ENCODE data around the gene MPP2.
"Not testable (repeated sequence)": the region's sequence is repeated elsewhere in the genome, so short reads cannot be mapped to it uniquely, and the experiment has no call there.

The MPP2 gene, protein sequence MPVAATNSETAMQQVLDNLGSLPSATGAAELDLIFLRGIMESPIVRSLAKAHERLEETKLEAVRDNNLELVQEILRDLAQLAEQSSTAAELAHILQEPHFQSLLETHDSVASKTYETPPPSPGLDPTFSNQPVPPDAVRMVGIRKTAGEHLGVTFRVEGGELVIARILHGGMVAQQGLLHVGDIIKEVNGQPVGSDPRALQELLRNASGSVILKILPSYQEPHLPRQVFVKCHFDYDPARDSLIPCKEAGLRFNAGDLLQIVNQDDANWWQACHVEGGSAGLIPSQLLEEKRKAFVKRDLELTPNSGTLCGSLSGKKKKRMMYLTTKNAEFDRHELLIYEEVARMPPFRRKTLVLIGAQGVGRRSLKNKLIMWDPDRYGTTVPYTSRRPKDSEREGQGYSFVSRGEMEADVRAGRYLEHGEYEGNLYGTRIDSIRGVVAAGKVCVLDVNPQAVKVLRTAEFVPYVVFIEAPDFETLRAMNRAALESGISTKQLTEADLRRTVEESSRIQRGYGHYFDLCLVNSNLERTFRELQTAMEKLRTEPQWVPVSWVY

GRCh38 chr17:43907425-43907981 lies at the start of gene MPP2:
TSS of gene MPP2 (minus strand) at chr17:43907536. CDS start at chr17:43904460, 3,076 bp downstream.
- no peak for DNase-seq (ENCODE audit: low spot score)

DNA sequence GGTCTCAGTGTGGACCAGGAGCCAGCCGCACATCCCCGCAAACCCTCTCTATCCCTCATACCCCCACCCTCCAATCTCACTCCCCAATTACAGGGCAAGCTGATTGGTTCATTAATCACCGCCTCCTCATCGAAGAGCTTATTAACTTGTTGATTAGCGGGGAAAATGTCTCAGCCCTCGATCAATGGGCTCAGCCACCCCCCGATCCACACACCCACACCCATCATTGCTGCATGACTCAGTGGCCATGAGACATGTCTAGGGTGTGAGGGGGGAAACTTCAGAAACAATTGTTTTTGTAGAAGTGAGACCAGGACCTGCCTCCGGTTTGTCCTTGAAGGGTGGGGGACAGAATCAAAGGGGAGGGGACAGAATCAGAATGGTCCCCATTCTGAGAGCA lies 48.9 kb upstream of the MPP2 start:
- DNase-seq (ENCODE audit: low spot score): no peak

DNA sequence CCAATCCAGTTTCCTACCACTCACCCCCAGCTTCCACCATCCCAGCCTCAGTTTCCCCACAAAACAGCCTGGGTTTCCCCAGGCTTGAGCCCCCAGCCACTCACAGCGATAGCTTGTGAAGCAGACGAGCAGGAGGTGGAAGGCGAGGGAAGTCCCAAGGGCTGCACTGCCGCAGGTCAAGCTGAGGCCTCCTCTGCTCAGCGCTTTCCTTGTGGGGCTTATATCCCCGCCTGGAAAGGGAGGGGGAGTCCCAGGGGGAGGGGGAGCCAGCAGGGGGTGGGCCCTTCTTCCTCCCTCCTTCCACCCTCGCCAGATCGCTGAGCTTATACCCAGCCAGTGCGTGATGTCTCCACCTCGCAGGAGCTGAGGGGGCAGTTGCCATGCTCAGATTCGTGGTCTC lies 46.4 kb upstream of the MPP2 start, which contains the start of gene PYY:
TSS of gene PYY (minus strand) at position 195 of the 400 bp plus-strand sequence. CDS start 457 bp downstream, outside the sequence.
- DNase-seq (ENCODE audit: low spot score): no peak

DNA sequence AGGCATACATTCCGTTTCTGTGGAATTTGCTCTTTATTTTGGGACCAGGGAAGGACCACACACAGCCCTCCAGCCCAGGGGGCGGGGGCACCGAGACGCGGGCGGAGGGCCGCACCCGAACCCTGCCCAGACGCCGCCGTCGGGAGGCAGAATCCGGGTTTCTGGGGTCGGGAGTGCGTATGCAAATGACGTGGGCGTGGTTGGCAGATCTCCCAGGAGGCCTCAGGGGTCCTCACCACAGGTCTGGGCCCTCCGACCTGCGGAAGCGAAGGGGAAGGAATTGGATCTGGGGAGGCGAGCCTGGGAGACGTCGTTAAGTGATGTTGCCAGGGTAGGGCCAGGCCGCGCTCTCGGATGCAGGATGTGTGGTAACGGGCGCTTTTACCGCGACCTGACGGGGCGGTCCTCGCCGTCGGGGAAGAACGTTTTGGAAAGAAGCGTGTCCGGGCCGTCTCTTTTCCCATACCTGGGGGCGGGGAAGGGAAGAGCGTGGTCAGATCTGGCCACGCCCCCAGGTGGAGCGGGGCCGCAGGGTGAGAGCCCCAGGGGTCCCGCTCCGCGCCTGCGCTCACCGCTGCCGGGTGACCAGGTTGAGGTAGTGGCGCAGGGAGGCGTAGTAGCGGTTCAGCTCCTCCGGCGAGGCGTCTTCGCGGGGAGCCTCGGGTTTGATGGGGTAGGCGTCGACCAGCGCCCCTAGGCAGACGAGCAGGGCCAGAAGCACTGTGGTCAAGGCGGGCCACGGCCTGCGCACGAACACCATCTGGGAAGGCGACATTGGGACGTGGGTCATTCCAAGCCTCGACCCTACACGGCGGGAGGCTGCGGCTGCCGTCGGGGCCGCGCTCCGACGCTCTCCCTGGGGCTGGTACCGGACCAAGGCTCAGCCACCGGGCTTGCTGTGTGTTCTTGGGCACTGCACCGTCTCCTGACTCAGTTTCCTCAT lies 45.7 kb upstream of the MPP2 start:
- DNase-seq (ENCODE audit: low spot score): no peak

GRCh38 chr17:43952351-43952723 lies 45.0 kb upstream of the MPP2 start:
- DNase-seq (ENCODE audit: low spot score): no peak

- no peak for DNase-seq (ENCODE audit: low spot score)
These were observed 44.4 kb upstream of the MPP2 start for GRCh38 chr17:43951750-43952149.

GRCh38 chr17:43950554-43950953 lies 43.2 kb upstream of the MPP2 start:
- DNase-seq (ENCODE audit: low spot score): no peak

GRCh38 chr17:43949781-43950180 lies 42.4 kb upstream of the MPP2 start:
- no peak for DNase-seq (ENCODE audit: low spot score)

GRCh38 chr17:43946781-43947180 lies 39.4 kb upstream of the MPP2 start:
- DNase-seq (ENCODE audit: low spot score): no peak

GRCh38 chr17:43945074-43945829 lies 37.9 kb upstream of the MPP2 start:
- no peak for DNase-seq (ENCODE audit: low spot score)

GRCh38 chr17:43942051-43942685 lies 34.8 kb upstream of the MPP2 start, which contains the start of gene PPY:
TSS of gene PPY (minus strand) at chr17:43942476. CDS start at chr17:43941654, 822 bp downstream.
- no peak for DNase-seq (ENCODE audit: low spot score)

- no peak for DNase-seq (ENCODE audit: low spot score)
These were observed 33.3 kb upstream of the MPP2 start for GRCh38 chr17:43940630-43941029.

GRCh38 chr17:43939886-43940285 lies 32.5 kb upstream of the MPP2 start:
- DNase-seq (ENCODE audit: low spot score): no peak

DNA sequence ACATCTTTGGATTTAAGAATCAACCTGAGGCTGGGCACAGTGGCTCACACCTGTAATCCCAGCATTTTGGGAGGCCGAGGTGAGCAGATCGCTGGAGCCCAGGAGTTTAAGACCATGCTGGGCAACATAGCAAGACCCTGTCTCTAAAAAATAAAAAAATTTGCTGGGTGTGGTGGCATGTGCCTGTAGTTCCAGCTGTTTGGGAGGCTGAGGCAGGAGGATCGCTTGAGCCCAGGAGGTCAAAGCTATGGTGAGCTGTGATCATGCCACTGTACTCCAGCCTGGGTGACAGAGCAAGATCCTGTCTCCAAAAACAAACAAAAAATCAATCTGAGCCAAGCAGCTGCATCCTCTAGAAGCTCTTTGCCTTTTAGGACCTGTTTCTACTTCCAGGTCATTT lies 32.1 kb upstream of the MPP2 start:
- DNase-seq (ENCODE audit: low spot score): not testable (repeated sequence)

DNA sequence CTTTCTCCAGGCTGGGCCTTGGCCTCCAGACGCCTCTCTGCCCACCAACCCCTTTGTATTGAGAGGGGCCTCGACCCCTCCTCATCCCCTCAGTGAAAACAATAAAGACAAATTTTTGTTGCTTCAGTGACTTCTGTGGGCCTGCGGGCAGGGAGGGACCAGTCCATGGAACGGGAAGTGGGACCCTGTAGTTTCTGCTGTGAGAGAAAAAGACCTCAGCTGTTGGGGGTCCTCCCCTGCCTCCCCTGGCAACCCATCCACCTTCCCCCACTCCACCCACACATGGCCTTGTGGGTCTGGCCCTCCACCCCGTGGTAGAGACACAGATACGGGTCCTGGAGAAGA lies 31.5 kb upstream of the MPP2 start:
- DNase-seq (ENCODE audit: low spot score): no peak

DNA sequence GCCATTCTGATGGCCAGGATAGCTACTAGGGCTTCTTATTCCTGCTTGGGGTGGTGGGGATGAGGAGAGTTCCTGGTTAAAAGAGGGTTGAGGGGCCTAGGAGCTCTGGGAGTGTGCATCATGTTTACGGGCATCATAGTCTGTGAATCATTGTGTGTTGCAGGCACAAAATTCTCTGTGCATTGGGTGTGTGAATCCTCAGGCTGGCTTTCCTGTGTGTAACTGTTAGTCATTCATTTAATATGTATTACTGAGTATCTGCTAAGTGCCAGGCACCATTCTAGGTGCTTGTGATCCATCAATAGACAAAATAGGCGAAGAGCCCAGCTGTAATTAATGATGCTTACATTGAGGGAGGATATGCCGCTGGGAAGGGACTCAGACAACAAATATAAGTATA lies 29.1 kb upstream of the MPP2 start:
- no peak for DNase-seq (ENCODE audit: low spot score)

DNA sequence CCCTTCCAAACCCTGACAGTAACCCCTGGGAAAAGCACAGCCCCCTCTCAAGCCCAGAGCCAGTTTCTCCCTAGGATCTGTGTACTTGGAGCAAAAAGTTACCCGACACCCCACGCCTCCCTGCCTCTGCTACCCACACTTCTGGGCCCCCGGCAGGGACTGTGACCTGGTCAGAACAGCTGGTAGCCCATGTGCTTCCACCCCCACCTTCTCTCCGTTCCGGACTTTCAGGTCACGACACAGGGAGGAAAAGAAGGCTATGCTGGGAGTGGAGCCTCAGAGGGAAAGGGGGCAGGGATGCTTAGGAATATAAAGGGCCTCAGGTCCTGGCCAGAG lies 28.6 kb upstream of the MPP2 start:
- no peak for DNase-seq (ENCODE audit: low spot score)

DNA sequence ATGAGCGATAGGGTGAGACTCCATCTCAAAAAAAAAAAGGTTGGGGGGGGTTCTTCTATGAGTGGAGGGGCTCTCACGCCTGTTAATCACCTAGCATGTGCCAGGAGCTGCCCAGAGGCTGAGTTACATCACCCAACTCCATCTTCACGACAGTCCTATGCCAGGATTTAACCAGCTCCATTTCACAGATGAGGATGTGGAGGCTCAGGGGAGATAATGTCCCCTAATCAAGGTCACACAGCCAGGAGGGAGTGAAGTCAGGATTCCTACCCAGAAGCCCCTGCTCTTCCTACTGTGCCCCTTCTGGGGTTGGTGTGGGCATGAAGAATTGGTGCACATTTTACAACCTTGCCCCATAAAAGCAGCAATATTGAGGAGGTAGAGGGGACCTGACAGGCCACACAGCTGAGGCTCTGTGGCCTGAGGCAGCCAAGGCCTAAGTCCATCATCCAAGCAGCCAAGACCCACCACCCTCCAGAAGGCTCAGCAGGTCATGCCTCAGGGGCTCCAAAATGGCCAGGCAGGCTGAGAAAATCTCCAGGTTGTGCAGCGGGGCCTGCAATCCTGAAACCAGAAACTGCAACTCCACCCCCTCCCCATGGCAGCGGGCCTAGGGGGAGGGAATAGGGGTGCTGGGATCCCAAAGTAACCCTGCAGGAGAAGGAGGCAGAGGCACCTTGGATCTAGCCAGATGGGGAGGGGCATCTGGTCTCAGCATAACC lies 28.0 kb upstream of the MPP2 start:
- no peak for DNase-seq (ENCODE audit: low spot score)

DNA sequence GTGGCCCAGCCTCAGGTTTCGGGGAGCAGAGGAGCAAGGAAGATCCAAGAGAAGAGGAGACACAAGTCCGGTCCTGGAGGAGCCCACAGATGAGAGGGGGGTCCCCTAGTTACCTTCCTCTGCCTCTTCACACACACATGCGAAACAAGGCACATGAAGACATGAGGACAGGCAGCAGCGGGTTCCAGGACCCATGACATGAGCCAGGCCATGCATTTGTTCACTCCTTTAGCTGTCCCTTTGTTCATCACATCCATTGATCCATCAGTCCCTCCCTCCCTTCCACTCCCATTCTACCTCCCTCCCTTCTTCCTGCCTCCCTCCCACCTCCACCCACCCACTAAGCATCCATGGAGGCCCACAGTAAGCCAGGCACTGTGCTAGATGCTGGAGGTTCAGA lies 25.6 kb upstream of the MPP2 start:
- no peak for DNase-seq (ENCODE audit: low spot score)

DNA sequence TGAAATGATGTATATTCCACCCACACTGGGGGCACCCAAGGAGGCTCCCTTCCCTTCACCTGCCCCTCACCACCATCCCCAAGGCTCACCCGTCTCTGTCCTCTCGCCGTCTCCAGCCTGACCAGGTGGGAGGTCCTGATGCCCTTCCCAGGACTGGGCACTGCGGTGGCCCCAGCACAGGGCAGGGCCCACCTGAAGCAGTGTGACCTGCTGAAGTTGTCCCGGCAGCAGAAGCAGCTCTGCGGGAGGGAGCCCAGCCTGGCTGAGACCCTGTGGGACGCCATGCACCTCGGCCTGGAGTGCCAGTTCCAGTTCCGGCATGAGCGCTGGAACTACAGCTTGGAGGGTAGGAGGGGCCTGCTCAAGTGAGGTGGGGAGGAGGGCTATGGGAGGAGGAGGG lies 25.0 kb upstream of the MPP2 start:
- no peak for DNase-seq (ENCODE audit: low spot score)
